ENCODE results near the gene NME5.
"Not testable (repeated sequence)": the region's sequence is repeated elsewhere in the genome, so short reads cannot be mapped to it uniquely, and the experiment has no call there.

The NME5 gene

DNA sequence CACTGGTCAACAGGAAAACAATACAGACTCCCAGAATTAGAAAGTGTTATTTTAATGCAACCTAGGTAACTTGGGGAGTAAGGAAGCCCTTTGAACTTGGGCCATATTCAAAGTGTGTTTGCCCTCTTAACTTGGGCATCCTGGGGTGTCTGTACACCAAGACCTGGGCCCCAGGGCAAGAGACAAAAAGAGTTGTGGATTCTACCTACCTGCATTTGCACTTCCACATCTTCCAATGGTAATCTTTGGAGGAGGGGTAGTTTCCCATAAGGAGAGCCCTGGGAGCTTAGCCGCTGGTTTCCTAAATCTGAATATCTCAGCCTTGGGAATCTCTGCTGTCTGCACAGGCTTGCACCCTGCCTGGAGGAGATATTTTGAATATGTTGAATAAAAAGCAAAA, 46.9 kb downstream of the NME5 start:
- no peak for DNase-seq (ENCODE audit: low read depth, low spot score)
- TF ChIP-seq, protein P1, sequence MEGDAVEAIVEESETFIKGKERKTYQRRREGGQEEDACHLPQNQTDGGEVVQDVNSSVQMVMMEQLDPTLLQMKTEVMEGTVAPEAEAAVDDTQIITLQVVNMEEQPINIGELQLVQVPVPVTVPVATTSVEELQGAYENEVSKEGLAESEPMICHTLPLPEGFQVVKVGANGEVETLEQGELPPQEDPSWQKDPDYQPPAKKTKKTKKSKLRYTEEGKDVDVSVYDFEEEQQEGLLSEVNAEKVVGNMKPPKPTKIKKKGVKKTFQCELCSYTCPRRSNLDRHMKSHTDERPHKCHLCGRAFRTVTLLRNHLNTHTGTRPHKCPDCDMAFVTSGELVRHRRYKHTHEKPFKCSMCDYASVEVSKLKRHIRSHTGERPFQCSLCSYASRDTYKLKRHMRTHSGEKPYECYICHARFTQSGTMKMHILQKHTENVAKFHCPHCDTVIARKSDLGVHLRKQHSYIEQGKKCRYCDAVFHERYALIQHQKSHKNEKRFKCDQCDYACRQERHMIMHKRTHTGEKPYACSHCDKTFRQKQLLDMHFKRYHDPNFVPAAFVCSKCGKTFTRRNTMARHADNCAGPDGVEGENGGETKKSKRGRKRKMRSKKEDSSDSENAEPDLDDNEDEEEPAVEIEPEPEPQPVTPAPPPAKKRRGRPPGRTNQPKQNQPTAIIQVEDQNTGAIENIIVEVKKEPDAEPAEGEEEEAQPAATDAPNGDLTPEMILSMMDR (IDR thresholded peaks at IDR 0.05; ENCODE audit: low read depth, low read length): no peak
- no peak overlapping the region for H3K4me3 ChIP-seq (ENCODE audit: low read depth, low read length)
- in situ Hi-C loops (cut with HindIII; ENCODE audit: low sequenced_read_pairs): no loop called here

DNA sequence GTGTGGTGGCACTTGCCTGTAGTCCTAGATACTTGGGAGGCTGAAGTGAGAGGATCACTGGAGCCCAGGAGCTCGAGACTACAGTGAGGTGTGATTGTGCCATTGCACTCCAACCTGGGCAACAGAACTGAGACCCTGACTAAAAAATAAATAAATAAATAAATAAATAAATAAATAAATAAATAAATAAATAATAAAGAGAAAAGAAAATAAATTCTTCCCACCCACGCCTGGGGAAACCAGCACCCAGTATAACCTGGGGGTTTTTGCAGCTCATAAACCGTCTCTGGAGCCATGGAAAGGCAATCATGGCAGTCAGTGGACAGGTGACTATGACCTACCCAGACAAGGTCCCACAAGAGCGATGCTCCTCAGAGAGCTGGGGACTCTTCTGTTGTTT, 47.5 kb downstream of the NME5 start:
- in situ Hi-C loops (cut with HindIII; ENCODE audit: low sequenced_read_pairs): no loop called here
- H3K4me3 ChIP-seq (ENCODE audit: low read depth, low read length): no peak overlapping the region
- TF ChIP-seq, protein P1 (IDR thresholded peaks at IDR 0.05; ENCODE audit: low read depth, low read length): no peak
- DNase-seq (ENCODE audit: low read depth, low spot score): no peak

DNA sequence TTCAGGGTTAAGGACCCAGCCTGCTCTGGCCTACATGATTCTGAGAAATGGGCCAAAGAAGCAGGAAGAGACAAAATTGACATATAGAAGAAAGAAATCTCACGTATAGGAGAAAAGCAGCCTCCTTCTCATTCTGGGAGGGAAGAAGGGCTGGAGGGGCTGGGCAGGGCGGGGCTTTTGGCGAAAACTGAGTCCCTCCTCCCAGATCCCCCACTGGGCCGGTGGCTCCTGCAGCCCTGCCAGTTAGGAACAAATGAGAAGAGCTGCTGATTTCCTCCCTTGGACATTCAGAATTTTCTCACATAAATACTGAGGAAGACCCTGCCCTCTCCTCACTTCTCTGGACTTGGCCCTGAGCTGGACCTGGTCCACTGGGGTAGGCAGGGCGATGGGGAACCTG, 55.5 kb downstream of the NME5 start, which contains the start of gene WNT8A:
Gene WNT8A (plus strand): TSS at position 332 of the 400 bp plus-strand sequence. CDS start 95 bp downstream, outside the sequence.
- DNase-seq (ENCODE audit: low read depth, low spot score): no peak
- TF ChIP-seq, protein P1 (IDR thresholded peaks at IDR 0.05; ENCODE audit: low read depth, low read length): no peak
- in situ Hi-C loops (cut with HindIII; ENCODE audit: low sequenced_read_pairs): no loop called here
- H3K4me3 ChIP-seq (ENCODE audit: low read depth, low read length): no peak within 1 kb of the TSS

DNA sequence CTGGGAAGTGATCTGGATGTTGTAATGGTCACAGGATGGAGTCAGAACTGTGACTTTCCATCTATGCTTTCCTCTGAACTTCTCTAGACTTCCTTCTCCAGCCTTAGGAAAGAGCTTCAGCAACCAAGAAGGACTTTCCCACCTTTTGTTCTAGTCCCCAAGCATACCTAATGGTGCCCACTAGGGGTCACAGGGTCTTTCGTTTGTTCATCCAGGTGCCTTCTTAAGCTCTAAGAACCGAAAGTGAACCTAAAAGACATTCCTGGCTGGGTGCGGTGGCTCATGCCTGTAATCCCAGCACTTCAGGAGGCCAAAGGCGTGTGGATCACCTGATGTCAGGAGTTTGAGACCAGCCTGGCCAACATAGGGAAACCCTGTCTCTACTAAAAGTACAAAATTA, 57.2 kb downstream of the NME5 start:
- in situ Hi-C loops (cut with HindIII; ENCODE audit: low sequenced_read_pairs): no loop called here
- TF ChIP-seq, protein P1 (IDR thresholded peaks at IDR 0.05; ENCODE audit: low read depth, low read length): no peak
- no peak overlapping the region for H3K4me3 ChIP-seq (ENCODE audit: low read depth, low read length)
- DNase-seq (ENCODE audit: low read depth, low spot score): no peak

DNA sequence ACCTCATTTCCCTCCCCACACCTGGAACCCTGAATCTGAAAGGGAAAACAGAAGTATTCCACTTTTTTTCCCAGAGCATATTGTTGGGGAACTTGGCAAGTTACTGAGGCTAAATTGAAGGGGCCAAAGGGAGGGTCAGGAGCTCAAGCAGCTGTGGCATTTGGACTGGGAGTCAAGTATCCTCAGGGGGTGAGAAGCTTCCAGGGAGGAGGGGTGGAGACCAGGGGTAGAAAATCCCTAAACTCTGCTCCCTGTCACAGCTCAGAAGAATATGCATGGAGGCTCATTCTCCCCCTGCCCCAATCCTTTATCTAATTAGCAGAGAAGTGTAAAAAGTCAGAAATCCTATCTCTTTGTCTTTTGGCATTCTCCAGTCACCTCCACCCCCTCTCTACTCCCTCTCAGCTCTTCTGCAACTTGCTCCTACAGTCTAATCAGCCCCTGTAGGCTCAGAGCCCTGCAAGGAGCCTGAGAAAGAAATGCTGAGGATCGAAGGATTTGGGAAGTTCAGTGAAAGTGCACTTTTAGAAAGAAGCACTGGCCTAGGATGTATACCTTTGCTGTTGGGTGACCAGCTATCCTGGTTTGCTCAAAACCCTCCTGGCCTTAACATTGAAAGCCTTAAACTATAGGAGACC, 61.1 kb downstream of the NME5 start:
- TF ChIP-seq, protein P1 (IDR thresholded peaks at IDR 0.05; ENCODE audit: low read depth, low read length): no peak
- no peak for DNase-seq (ENCODE audit: low read depth, low spot score)
- in situ Hi-C loops (cut with HindIII; ENCODE audit: low sequenced_read_pairs): no loop called here
- no peak overlapping the region for H3K4me3 ChIP-seq (ENCODE audit: low read depth, low read length)

DNA sequence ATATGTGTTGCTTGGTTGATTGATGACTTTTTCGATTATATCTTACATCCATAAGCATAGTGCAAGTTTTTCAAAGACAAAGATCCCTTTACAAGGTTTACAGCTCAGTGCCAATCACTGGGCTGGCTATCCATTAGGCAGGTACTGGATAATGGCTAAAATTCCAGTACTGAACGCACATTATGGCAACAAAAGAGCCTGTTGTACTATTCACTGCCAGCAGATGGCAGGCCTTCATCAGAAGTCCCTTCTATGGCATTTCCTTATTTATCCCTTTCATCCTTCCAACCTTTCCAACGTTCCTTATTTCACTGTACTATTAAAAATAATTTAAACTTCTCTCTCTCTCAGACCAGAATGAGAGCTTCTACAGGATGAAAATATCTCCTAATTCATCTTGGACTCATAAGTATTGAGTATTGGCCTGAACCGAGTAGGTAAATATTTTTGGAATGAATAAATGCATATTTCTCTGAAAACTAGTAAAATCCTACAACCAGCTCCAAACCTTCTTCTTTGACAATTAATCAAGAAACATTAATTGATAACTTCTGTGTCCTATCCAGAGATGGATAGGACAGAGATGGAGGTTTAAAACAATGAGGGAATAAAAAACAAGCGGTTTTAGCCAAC, 62.0 kb downstream of the NME5 start:
- H3K4me3 ChIP-seq (ENCODE audit: low read depth, low read length): no peak overlapping the region
- in situ Hi-C loops (cut with HindIII; ENCODE audit: low sequenced_read_pairs): no loop called here
- peak; percentile 60 for DNase-seq (ENCODE audit: low read depth, low spot score)
- TF ChIP-seq, protein P1 (IDR thresholded peaks at IDR 0.05; ENCODE audit: low read depth, low read length): peak; percentile 81

DNA sequence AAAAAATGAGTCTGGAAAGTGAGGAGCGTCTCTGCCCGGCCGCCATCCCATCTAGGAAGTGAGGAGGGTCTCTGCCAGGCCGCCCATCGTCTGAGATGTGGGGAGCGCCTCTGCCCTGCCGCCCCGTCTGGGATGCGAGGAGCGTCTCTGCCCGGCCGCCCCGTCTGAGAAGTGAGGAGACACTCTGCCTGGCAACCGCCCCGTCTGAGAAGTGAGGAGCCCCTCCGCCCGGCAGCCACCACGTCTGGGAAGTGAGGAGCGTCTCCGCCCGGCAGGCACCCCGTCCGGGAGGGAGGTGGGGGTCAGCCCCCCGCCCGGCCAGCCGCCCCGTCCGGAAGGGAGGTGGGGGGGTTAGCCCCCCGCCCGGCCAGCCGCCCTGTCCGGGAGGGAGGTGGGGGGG, 69.2 kb downstream of the NME5 start:
- H3K4me3 ChIP-seq (ENCODE audit: low read depth, low read length); DNase-seq (ENCODE audit: low read depth, low spot score); in situ Hi-C loops (cut with HindIII; ENCODE audit: low sequenced_read_pairs): not testable (repeated sequence)
